H4 (cell line): ENCODE results near the gene UGT1A3. TPM values are rescaled to one million over a fixed set of nuclear protein-coding genes. Genes with fewer than 3 reads are reported as not detected.
"Not testable (repeated sequence)": the region's sequence is repeated elsewhere in the genome, so short reads cannot be mapped to it uniquely, and the experiment has no call there.

Source experiments
- DNase-seq: peaks from one replicate; pipeline ENCODE4 v3.0.0-alpha.2; 2015; ENCODE audit warnings: low spot score
- total RNA-seq: library from RNA; depleted of rRNA; stranded (reverse); fragments of >200 nt; shearing (Covaris generic); gene quantifications from 2 replicates; pipeline ENCODE4 v1.2.3, GENCODE V29; 2014

The UGT1A3 gene
- total RNA-seq, 1 experiment from 2014 or later: not detected

GRCh38 chr2:233707940-233708644 is 20.8 kb upstream of the UGT1A3 start:
- DNase-seq: peak; percentile 72

DNA sequence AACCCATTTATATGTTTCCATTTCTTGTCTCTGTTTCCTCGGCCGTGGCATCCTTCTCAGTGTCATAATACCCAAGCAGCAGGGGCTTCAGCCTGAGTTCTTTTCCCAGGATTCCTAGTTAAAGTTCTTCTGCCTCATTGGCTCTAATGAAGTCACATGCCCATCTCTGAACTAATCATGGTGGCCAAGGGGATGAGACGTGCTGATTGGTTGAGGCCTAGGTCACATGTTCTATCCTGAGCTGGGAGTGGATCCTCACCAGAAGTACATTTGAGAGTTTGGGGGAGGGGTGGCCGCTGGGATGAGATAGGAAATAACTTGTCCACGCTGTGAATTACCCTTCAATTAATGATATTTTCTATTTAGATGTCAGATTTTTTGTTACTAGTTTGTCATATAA is 19.9 kb upstream of the UGT1A3 start:
- peak; percentile 53 for DNase-seq

- DNase-seq: peak; percentile 86
Observed at GRCh38 chr2:233711312-233712008, 17.4 kb upstream of the UGT1A3 start.

- no peak for DNase-seq
Observed at GRCh38 chr2:233712611-233713261, 16.1 kb upstream of the UGT1A3 start, which contains the start of gene UGT1A5. Gene UGT1A5 (plus strand): TSS chr2:233712907. CDS start chr2:233712992, 85 bp downstream.

DNA sequence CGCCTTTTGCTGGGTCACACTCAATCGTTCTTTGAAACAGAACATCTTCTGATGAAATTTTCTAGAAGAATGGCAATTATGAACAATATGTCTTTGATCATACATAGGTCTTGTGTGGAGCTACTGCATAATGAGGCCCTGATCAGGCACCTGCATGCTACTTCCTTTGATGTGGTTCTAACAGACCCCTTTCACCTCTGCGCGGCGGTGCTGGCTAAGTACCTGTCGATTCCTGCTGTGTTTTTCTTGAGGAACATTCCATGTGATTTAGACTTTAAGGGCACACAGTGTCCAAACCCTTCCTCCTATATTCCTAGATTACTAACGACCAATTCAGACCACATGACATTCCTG is 15.6 kb upstream of the UGT1A3 start:
- DNase-seq: no peak

DNA sequence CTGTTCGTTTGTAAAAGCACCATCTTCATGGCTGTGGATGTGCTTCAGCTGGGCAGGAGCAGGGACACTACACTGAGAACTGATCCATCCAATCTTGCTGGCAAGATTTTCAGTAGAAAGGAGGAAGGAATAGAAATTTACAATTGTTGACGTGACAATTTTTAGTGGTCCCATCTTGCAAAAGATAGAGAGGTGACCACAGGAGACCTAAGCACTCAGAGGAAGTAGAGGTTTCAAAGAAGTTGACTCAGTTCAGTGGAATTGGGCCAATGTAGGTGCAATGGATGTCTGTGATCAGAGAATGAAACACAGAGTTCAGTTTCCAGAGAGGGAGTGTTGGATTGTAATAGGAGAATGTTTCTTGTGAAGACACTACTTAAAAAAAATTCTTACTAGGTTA is 14.7 kb upstream of the UGT1A3 start:
- DNase-seq: no peak

DNA sequence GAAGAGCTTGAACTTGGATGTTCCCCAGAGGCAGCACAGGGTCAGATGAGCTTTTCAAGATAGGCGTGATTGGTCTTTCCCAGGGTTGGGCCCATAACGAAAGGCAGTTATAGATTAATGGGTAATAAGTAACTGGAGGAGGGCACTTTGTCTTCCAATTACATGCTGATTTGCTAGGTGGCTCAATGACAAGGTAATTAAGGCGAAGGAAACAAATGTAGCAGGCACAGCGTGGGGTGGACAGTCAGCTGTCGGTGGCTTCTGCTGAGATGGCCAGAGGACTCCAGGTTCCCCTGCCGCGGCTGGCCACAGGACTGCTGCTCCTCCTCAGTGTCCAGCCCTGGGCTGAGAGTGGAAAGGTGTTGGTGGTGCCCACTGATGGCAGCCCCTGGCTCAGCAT is 10.3 kb upstream of the UGT1A3 start, which contains the start of gene UGT1A4:
TSS of gene UGT1A4 (plus strand) at position 185 of the 400 bp plus-strand sequence. CDS start at position 270, 85 bp downstream.
- DNase-seq: no peak

GRCh38 chr2:233736868-233737653 is 8.2 kb downstream of the UGT1A3 start:
- not testable (repeated sequence) for DNase-seq

- DNase-seq: no peak
Observed at GRCh38 chr2:233740870-233741269, 12.0 kb downstream of the UGT1A3 start.

GRCh38 chr2:233743464-233744259 is 14.8 kb downstream of the UGT1A3 start:
- DNase-seq: no peak

DNA sequence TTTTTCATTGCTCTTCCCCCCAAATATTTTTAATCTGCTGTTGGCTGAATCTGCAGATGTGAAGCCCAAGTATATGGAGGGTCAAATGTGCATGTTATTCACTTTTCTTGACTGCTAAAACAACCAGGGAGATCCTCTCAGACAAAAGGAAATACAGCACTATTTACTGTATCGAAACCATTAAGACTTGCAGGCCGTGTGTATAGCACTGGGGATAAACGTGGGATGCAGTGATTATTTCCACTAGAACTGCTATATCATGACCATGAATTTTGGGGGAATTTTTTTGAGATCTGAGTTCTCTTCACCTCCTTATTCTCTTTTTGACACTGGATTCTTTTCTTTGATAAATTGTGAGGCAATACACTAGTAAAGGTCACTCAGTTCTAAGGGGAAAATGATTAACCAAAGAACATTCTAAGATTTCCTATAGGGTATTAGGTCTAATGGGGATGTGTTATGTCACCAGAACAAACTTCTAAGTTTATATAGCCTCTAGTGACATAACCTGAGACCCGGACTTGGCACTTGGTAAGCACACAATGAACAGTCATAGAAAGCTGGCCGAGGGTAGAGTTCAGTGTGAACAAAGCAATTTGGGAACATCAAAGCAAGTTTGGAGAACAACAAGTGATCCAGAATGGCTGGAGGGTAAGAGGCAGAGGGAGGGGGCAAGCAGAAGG is 16.4 kb downstream of the UGT1A3 start:
- DNase-seq: no peak

DNA sequence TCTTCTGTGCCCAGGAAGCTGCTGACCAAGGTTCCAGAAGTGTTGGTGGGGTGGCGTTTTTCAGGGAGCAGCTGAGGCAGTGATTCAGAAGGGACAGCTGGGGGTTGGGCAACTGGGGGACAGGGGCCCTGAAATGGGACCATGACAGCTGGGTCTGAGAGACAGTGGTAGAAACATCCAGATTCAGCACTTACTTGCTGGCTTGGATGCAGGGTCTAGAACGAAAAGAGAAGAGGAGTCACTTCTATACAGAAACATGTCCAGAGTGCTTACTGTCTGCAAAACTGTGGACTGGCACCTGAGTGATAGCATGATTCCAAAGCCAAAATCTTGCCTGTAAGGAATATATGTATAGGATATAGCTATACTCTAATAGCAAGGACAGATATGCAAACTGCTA is 17.0 kb downstream of the UGT1A3 start:
- DNase-seq: not testable (repeated sequence)

- DNase-seq: no peak
Observed at GRCh38 chr2:233746475-233747282, 17.8 kb downstream of the UGT1A3 start.

DNA sequence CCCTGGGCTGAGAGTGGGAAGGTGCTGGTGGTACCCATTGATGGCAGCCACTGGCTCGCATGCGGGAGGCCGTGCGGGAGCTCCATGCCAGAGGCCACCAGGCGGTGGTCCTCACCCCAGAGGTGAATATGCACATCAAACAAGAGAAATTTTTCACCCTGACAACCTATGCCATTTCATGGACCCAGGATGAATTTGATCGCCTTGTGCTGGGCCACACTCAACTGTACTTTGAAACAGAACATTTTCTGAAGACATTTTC is 18.4 kb downstream of the UGT1A3 start:
- no peak for DNase-seq

DNA sequence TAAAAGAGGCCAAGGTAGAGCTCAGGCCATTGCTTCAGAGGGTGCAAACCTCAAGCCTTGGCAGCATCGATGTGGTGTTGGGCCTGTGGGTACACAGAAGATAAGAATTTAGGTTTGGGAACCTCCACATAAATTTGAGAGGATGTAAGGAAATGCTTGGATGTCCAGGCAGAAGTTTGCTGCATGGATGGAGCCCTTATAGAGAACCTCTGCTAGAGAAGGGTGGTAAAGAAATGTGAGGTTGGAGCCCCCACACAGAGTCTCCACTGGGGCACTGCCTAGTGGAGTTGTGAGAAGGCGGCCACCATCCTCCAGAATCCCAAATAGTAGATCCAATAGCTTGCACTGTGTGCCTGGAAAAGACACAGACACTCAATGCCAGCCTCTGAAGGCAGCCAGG is 21.8 kb downstream of the UGT1A3 start:
- DNase-seq: not testable (repeated sequence)

DNA sequence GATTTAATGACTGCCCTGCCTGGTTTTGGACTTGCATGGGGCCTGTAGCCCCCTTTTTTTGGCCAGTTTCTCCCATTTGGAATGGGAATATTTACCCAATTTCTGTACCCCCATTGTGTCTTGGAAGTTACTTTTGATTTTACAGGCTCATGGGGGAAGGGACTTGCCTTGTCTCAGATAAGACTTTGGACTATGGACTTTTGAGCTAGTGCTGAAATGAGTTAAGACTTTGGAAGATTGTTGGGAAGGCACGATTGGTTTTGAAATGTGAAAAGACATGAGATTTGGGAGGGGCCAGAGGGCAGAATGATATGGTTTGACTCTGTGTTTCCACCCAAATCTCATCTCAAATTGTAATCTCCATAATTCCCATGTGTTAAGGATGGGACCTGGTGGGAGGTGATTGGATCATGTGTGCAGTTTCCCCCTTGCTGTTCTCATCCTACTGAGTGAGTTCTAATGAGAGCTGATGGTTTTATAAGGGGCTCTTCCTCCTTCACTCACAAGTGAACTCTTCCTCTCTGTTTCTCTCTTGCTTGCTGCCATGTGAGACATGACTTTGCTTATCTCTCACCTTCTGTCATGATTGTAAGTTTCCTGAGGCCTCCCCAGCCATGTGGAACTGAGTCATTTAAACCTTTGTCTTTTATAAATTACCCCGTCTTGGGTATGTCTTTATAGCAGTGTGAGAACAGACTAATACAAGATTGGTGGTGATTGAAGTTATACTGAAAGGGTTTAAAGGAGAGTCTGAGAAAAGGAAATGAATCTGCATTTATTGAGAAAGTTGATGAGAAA is 22.6 kb downstream of the UGT1A3 start:
- DNase-seq: not testable (repeated sequence)

DNA sequence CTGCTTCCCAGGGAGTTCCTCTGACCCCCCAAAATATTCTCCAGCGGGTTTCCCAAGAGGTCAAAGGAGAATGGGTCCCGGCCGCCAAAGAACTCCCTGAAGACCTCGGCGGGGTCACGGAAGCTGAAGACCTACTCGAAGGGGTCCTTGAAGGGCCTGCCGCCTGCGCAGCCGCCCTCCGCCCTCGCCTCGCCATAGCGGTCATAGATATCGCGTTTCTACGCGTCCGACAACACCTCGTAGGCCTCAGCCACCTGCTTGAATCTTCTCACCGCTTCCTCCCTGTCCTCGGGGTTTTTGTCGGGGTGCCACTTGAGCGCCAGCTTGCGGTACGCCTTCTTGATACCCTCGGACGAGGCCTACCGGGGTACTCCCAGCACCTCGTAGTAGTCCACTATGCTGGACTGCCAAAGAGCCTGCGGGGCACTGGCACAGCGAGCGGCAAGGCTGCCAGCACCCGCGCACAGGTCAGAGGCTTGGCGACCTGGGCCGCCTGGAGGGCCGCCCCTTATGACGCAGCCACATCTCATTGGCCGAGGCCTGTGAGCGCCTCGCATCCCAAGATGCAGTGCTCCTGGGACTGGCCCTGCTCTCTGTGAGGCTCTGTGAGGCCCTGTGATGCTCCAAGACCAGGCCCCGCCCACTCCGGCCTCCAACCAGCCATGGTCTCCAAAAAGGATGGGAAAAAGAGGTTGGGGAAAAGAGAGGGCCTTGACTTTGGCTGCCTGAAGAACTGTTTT is 26.2 kb downstream of the UGT1A3 start:
- DNase-seq: no peak

GRCh38 chr2:233756429-233757081 is 27.7 kb downstream of the UGT1A3 start:
- peak; percentile 47 for DNase-seq
